ENCODE results near the gene STAP2.

Gene STAP2

GRCh38 chr19:4305659-4306058, 33.0 kb downstream of the STAP2 start:
- Histone ChIP-seq H3K27me3 (ENCODE audit: insufficient read depth, poor library complexity, severe bottlenecking) (peaks cover 9% of the 10 kb centered on the region), H3K4me3 (replicated peaks; ENCODE audit: insufficient read depth, low read length) (no peak overlapping the region), H3K27ac (replicated peaks) (no peak overlapping the region)
- no peak for TF ChIP-seq REST (IDR thresholded peaks at IDR 0.05; ENCODE audit: insufficient replicate concordance, low read depth)
- no peak for TF ChIP-seq SPI1 (IDR thresholded peaks at IDR 0.05; ENCODE audit: borderline replicate concordance, low read depth)
- TF ChIP-seq CTCF (IDR thresholded peaks at IDR 0.05; ENCODE audit: insufficient read depth, low read length), result no peak
- TF ChIP-seq GABPA (IDR thresholded peaks at IDR 0.05; ENCODE audit: low read depth), result no peak
- TF ChIP-seq POLR2AphosphoS5 (IDR thresholded peaks at IDR 0.05; ENCODE audit: low read depth), result no peak
- no peak for DNase-seq (ENCODE audit: low read depth in 1 of 2, low spot score in 1 of 2)

- TF ChIP-seq SPI1 (IDR thresholded peaks at IDR 0.05; ENCODE audit: borderline replicate concordance, low read depth), result no peak
- TF ChIP-seq REST (IDR thresholded peaks at IDR 0.05; ENCODE audit: insufficient replicate concordance, low read depth), result no peak
- TF ChIP-seq CTCF (IDR thresholded peaks at IDR 0.05; ENCODE audit: insufficient read depth, low read length), result no peak
- TF ChIP-seq GABPA (IDR thresholded peaks at IDR 0.05; ENCODE audit: low read depth), result no peak
- no peak for TF ChIP-seq POLR2AphosphoS5 (IDR thresholded peaks at IDR 0.05; ENCODE audit: low read depth)
- Histone ChIP-seq H3K27me3 (ENCODE audit: insufficient read depth, poor library complexity, severe bottlenecking) (peaks cover 9% of the 10 kb centered on the region), H3K27ac (replicated peaks) (no peak overlapping the region), H3K4me3 (replicated peaks; ENCODE audit: insufficient read depth, low read length) (no peak overlapping the region)
- no peak for DNase-seq (ENCODE audit: low read depth in 1 of 2, low spot score in 1 of 2)
Measured at GRCh38 chr19:4305257-4305612, 33.4 kb downstream of the STAP2 start.

GRCh38 chr19:4304538-4305256, 33.9 kb downstream of the STAP2 start, which contains the start of gene FSD1:
TSS of gene FSD1 (plus strand) at chr19:4304598. CDS start at chr19:4304747, 149 bp downstream.
- Histone ChIP-seq H3K4me3 (replicated peaks; ENCODE audit: insufficient read depth, low read length) (no peak within 1 kb of the TSS), H3K27ac (replicated peaks) (no peak within 1 kb of the TSS), H3K27me3 (ENCODE audit: insufficient read depth, poor library complexity, severe bottlenecking) (peaks cover 9% of the 10 kb centered on the region)
- TF ChIP-seq SPI1 (IDR thresholded peaks at IDR 0.05; ENCODE audit: borderline replicate concordance, low read depth) (no peak), GABPA (IDR thresholded peaks at IDR 0.05; ENCODE audit: low read depth) (no peak), CTCF (IDR thresholded peaks at IDR 0.05; ENCODE audit: insufficient read depth, low read length) (no peak), REST (IDR thresholded peaks at IDR 0.05; ENCODE audit: insufficient replicate concordance, low read depth) (no peak), POLR2AphosphoS5 (IDR thresholded peaks at IDR 0.05; ENCODE audit: low read depth) (no peak)
- DNase-seq (ENCODE audit: low read depth in 1 of 2, low spot score in 1 of 2), result no peak

Measured in HL-60 (cell line).